HCT116 (cell line): Measurements from ENCODE around the gene DOCK1. TPM values are rescaled to one million over a fixed set of nuclear protein-coding genes. Genes with fewer than 3 reads are reported as not detected.

ENCODE experiments used
- ATAC-seq: fragments of 200-7000 bp; cut with Tn5 transposase; 2 replicates; pipeline ENCODE4 v1.9.1; 2020; ENCODE audit warnings: mild to moderate bottlenecking, moderate library complexity
- BruUV-seq: library from RNA; stranded (reverse); fragments of 400-500 nt; replicated peaks from 2 replicates; lab custom pipeline; 2021; lab: Mats Ljungman, UMichigan
- CTCF ChIA-PET: fragments of 300-600 bp; sonication (Branson Sonifier 250); formaldehyde crosslinking; loops from one replicate; lab custom pipeline; 2021; ENCODE audit warnings: antibody characterized with exemption; lab: Charles Lee
- POLR2A ChIA-PET: fragments of 300-600, 350-600 bp; sonication (Branson Sonifier 250); formaldehyde crosslinking; loops from one replicate; lab custom pipeline; 2021; ENCODE audit warnings: antibody characterized with exemption; lab: Charles Lee
- RAD21 ChIA-PET, 2 experiments: fragments of 300-600 bp; sonication (Branson Sonifier 250); formaldehyde crosslinking; loops; one replicate each; lab custom pipeline; 2023; ENCODE audit warnings: low total read pairs in 2 of 2; ENCODE audit not compliant: uncharacterized antibody in 2 of 2, unreplicated experiment in 2 of 2, low non-redundant PET in 1 of 2; lab: Charles Lee
- DNase-seq: peaks from one replicate; pipeline ENCODE4 v3.0.0-alpha.2; 2010; ENCODE audit warnings: low read depth, low spot score
- H2AFZ ChIP-seq: fragments of 200-600 bp; shearing (Covaris generic), sonication (generic); 2 replicates; pipeline ENCODE4 v1.6.1; 2017; ENCODE audit warnings: low read depth, mixed run types, mixed read lengths, antibody characterized with exemption, low read length; ENCODE audit not compliant: poor library complexity, severe bottlenecking
- H3K27ac ChIP-seq: 2 replicates; pipeline ENCODE4 v1.5.1; 2012; ENCODE audit warnings: low read depth, low read length
- H3K27me3 ChIP-seq: fragments of 200-600 bp; sonication (generic); 2 replicates; pipeline ENCODE4 v1.6.1; 2016; ENCODE audit warnings: mixed run types, low read length, mixed read lengths; ENCODE audit not compliant: insufficient read depth
- H3K36me3 ChIP-seq, 2 experiments: fragments of 200-500 bp in 1 of 2; fragments of 200-600 bp in 1 of 2; sonication (Bioruptor generic) in 1 of 2; sonication (generic) in 1 of 2; 2 replicates each; pipeline versions ENCODE4 v1.5.1 to v1.6.1; 2014 to 2016; ENCODE audit warnings: low read length in 2 of 2, inconsistent platforms in 1 of 2, mixed read lengths in 1 of 2, mixed run types in 1 of 2; ENCODE audit not compliant: insufficient read depth in 2 of 2, control insufficient read depth in 1 of 2
- H3K4me1 ChIP-seq, 2 experiments: fragments of 200-600 bp in 1 of 2; sonication (generic) in 1 of 2; 2 replicates each; pipeline versions ENCODE4 v1.5.1 to v1.6.1; 2012 to 2017; ENCODE audit warnings: low read length in 2 of 2, inconsistent platforms in 1 of 2, mild to moderate bottlenecking in 1 of 2, mixed read lengths in 1 of 2, mixed run types in 1 of 2, moderate library complexity in 1 of 2; ENCODE audit not compliant: insufficient read depth in 2 of 2, control insufficient read depth in 1 of 2
- H3K4me2 ChIP-seq: fragments of 200-600 bp; sonication (generic); 2 replicates; pipeline ENCODE4 v1.6.1; 2017; ENCODE audit warnings: mixed run types, low read length, mixed read lengths
- H3K4me3 ChIP-seq, 2 experiments: fragments of 200-600 bp in 1 of 2; sonication (generic) in 1 of 2; replicated peaks in 1 of 2; 2 replicates each; pipeline ENCODE4 v1.5.1; 2011 to 2016; ENCODE audit warnings: low read length in 2 of 2, control low read depth in 1 of 2, low read depth in 1 of 2, mild to moderate bottlenecking in 1 of 2, mixed read lengths in 1 of 2, mixed run types in 1 of 2
- H3K79me2 ChIP-seq: fragments of 200-600 bp; sonication (generic); 2 replicates; pipeline ENCODE4 v1.6.1; 2017; ENCODE audit warnings: mild to moderate bottlenecking, mixed run types, low read length, moderate library complexity, mixed read lengths; ENCODE audit not compliant: insufficient read depth
- H3K9ac ChIP-seq: fragments of 200-600 bp; sonication (generic); 2 replicates; pipeline ENCODE4 v1.6.1; 2016; ENCODE audit warnings: low read length, mixed read lengths
- H3K9me2 ChIP-seq: fragments of 200-600 bp; sonication (generic), shearing (Covaris generic); 2 replicates; pipeline ENCODE4 v1.6.1; 2017; ENCODE audit warnings: mixed run types, mild to moderate bottlenecking, moderate library complexity; ENCODE audit not compliant: insufficient read depth
- H3K9me3 ChIP-seq, 2 experiments: fragments of 200-500 bp in 1 of 2; fragments of 200-600 bp in 1 of 2; sonication (Bioruptor generic) in 1 of 2; sonication (generic) in 1 of 2; 2 replicates each; pipeline ENCODE4 v1.6.1; 2014 to 2017; ENCODE audit warnings: low read length in 2 of 2, mixed read lengths in 2 of 2, inconsistent platforms in 1 of 2, low read depth in 1 of 2, mild to moderate bottlenecking in 1 of 2, mixed run types in 1 of 2, moderate library complexity in 1 of 2; ENCODE audit not compliant: control insufficient read depth in 1 of 2, insufficient read depth in 1 of 2
- H4K20me1 ChIP-seq: fragments of 200-600 bp; sonication (generic), shearing (Covaris generic); 2 replicates; pipeline ENCODE4 v1.6.1; 2017; ENCODE audit warnings: mixed run types, mild to moderate bottlenecking, moderate library complexity; ENCODE audit not compliant: insufficient read depth
- CEBPB ChIP-seq: IDR thresholded peaks from 2 replicates; pipeline ENCODE4 v1.6.1; 2012; ENCODE audit warnings: low read depth
- CTCF ChIP-seq, 3 experiments: fragments of 200-600 bp in 1 of 3; sonication (generic) in 1 of 3; IDR thresholded peaks in 2 of 3; conservative IDR thresholded peaks in 1 of 3; 2 replicates each; pipeline ENCODE4 v1.5.1; 2012 to 2017; ENCODE audit warnings: low read depth in 2 of 3, low read length in 2 of 3, antibody characterized with exemption in 1 of 3, borderline replicate concordance in 1 of 3, control low read depth in 1 of 3, mild to moderate bottlenecking in 1 of 3, mixed read lengths in 1 of 3, mixed run types in 1 of 3, moderate library complexity in 1 of 3; ENCODE audit not compliant: insufficient read depth in 1 of 3
- ELF1 ChIP-seq: IDR thresholded peaks from 2 replicates; pipeline ENCODE4 v1.6.1; 2012; ENCODE audit warnings: low read depth, borderline replicate concordance
- EZH2 ChIP-seq: fragments of 200-600 bp; sonication (generic); IDR thresholded peaks from 2 replicates; pipeline ENCODE4 v1.6.1; 2017; ENCODE audit warnings: antibody characterized with exemption, mixed run types
- JUND ChIP-seq: IDR thresholded peaks from 2 replicates; pipeline ENCODE4 v1.6.1; 2012
- RAD21 ChIP-seq: IDR thresholded peaks from 2 replicates; pipeline ENCODE4 v1.6.1; 2012; ENCODE audit warnings: low read depth, mild to moderate bottlenecking
- REST ChIP-seq: IDR thresholded peaks from 2 replicates; pipeline ENCODE4 v1.6.1; 2012; ENCODE audit warnings: low read depth
- SIN3A ChIP-seq: IDR thresholded peaks from 2 replicates; pipeline ENCODE4 v1.6.1; 2012; ENCODE audit warnings: low read depth
- TCF7L2 ChIP-seq: IDR thresholded peaks from 2 replicates; pipeline ENCODE4 v1.7.0; 2011; ENCODE audit warnings: borderline replicate concordance, inconsistent platforms; ENCODE audit not compliant: insufficient read depth, insufficient read length; ENCODE audit errors: extremely low read depth
- intact Hi-C: fragments of 100-400 bp; cut with micrococcal nuclease; formaldehyde crosslinking; loops from 2 replicates; pipeline ENCODE4 v1.10.0; 2022
- total RNA-seq: library from RNA; stranded (reverse); gene quantifications from one replicate; pipeline ENCODE4 v1.2.1, GENCODE V29; 2021; ENCODE audit not compliant: unreplicated experiment

DOCK1 gene
- total RNA-seq, 1 experiment from 2014 or later, result 46.5 TPM

GRCh38 chr10:127189226-127189625 lies 284.0 kb downstream of the DOCK1 start:
- CTCF ChIA-PET, result no interaction called here
- ATAC-seq, result no peak
- no TSS peak for BruUV-seq
- no peak for TF ChIP-seq RAD21
- no peak for TF ChIP-seq REST
- TF ChIP-seq CTCF (IDR thresholded peaks at IDR 0.05 in 2 of 3, conservative IDR thresholded peaks at IDR 0.05 in 1 of 3; ENCODE audit: borderline replicate concordance in 1 of 3, insufficient read depth in 1 of 3, low read depth in 2 of 3, low read length in 2 of 3), result no peak
- TF ChIP-seq EZH2, result no peak
- no peak for TF ChIP-seq CEBPB
- no peak for TF ChIP-seq ELF1
- TF ChIP-seq SIN3A, result no peak
- TF ChIP-seq TCF7L2, result no peak
- no peak for TF ChIP-seq JUND
- TF ChIP-seq, all 23 proteins: peak for 0
- H3K9me2 ChIP-seq, result no peaks in the 10 kb centered on the region
- H3K4me3 ChIP-seq, result no peak overlapping the region
- no peaks in the 10 kb centered on the region for H3K4me1 ChIP-seq
- H3K4me2 ChIP-seq, result no peak overlapping the region
- H4K20me1 ChIP-seq, result no peaks in the 10 kb centered on the region
- no peaks in the 10 kb centered on the region for H3K36me3 ChIP-seq
- no peaks in the 10 kb centered on the region for H3K9me3 ChIP-seq
- no peak for DNase-seq
- no peak overlapping the region for H3K9ac ChIP-seq
- POLR2A ChIA-PET, result no interaction called here
- intact Hi-C loops, result no loop called here
- no peak overlapping the region for H3K27ac ChIP-seq
- H3K27me3 ChIP-seq, result no peaks in the 10 kb centered on the region
- H3K79me2 ChIP-seq, result no peaks in the 10 kb centered on the region
- RAD21 ChIA-PET, result no interaction called here
- H2AFZ ChIP-seq, result no peak overlapping the region
